Activated CD4-positive, alpha-beta T cell treated with anti-CD3 and anti-CD28 coated beads, Interleukin-2, Interleukin-6, amounts not matched to agents 100 ng/mL and 50 ng/mL, durations not matched to agents 16 hours and 8 hours (primary cell): ENCODE measurements around the gene RAD54L.
"Not testable (repeated sequence)": the region's sequence is repeated elsewhere in the genome, so short reads cannot be mapped to it uniquely, and the experiment has no call there.

Source experiments
- DNase-seq: peaks from one replicate; pipeline ENCODE4 v3.0.0-alpha.2; 2020

The RAD54L gene

GRCh38 chr1:46247436-46248121, at the start of gene RAD54L:
TSS of gene RAD54L (plus strand) at chr1:46247763. CDS start at chr1:46248406, 643 bp downstream.
- peak; percentile 100 for DNase-seq

- DNase-seq: peak; percentile 81
Measured at GRCh38 chr1:46197964-46198811, 49.4 kb upstream of the RAD54L start, which contains the start of gene POMGNT1. TSS of gene POMGNT1 (minus strand) at chr1:46198434. CDS start at chr1:46197821, 613 bp downstream.

- no peak for DNase-seq
Measured at GRCh38 chr1:46199233-46199749, 48.3 kb upstream of the RAD54L start.

GRCh38 chr1:46203738-46204405, 43.7 kb upstream of the RAD54L start:
- DNase-seq: no peak

- no peak for DNase-seq
Measured at GRCh38 chr1:46204406-46204742, 43.2 kb upstream of the RAD54L start.

GRCh38 chr1:46205141-46205540, 42.4 kb upstream of the RAD54L start:
- DNase-seq: no peak

- DNase-seq: no peak
Measured at GRCh38 chr1:46205791-46206190, 41.8 kb upstream of the RAD54L start.

- no peak for DNase-seq
Measured at GRCh38 chr1:46206399-46206798, 41.2 kb upstream of the RAD54L start.

- no peak for DNase-seq
Measured at GRCh38 chr1:46210561-46210960, 37.0 kb upstream of the RAD54L start.

GRCh38 chr1:46211051-46211450, 36.5 kb upstream of the RAD54L start:
- DNase-seq: no peak

GRCh38 chr1:46215504-46215903, 32.1 kb upstream of the RAD54L start:
- DNase-seq: no peak

- DNase-seq: no peak
Measured at GRCh38 chr1:46218443-46218842, 29.1 kb upstream of the RAD54L start.

- DNase-seq: no peak
Measured at GRCh38 chr1:46219551-46220520, 27.7 kb upstream of the RAD54L start.

GRCh38 chr1:46220808-46221207, 26.8 kb upstream of the RAD54L start:
- DNase-seq: no peak

- DNase-seq: no peak
Measured at GRCh38 chr1:46221749-46222148, 25.8 kb upstream of the RAD54L start.

GRCh38 chr1:46223055-46223454, 24.5 kb upstream of the RAD54L start:
- DNase-seq: not testable (repeated sequence)

- peak; percentile 76 for DNase-seq
Measured at GRCh38 chr1:46223472-46223943, 24.1 kb upstream of the RAD54L start.

GRCh38 chr1:46224966-46225365, 22.6 kb upstream of the RAD54L start:
- DNase-seq: no peak

GRCh38 chr1:46231231-46231630, 16.3 kb upstream of the RAD54L start:
- DNase-seq: not testable (repeated sequence)

GRCh38 chr1:46236882-46237281, 10.7 kb upstream of the RAD54L start:
- no peak for DNase-seq

GRCh38 chr1:46238865-46239264, 8.7 kb upstream of the RAD54L start:
- DNase-seq: not testable (repeated sequence)

GRCh38 chr1:46241733-46242132, 5.8 kb upstream of the RAD54L start:
- not testable (repeated sequence) for DNase-seq
